HCT116 (cell line): Measurements from ENCODE around the gene ZNF677. TPM values are rescaled to one million over a fixed set of nuclear protein-coding genes. Genes with fewer than 3 reads are reported as not detected.
"Not testable (repeated sequence)": the region's sequence is repeated elsewhere in the genome, so short reads cannot be mapped to it uniquely, and the experiment has no call there.

ENCODE experiments used
- ATAC-seq: fragments of 200-7000 bp; cut with Tn5 transposase; 2 replicates; pipeline ENCODE4 v1.9.1; 2020; ENCODE audit warnings: mild to moderate bottlenecking, moderate library complexity
- Bru-seq: library from RNA; stranded (reverse); fragments of 400-500 nt; gene quantifications from one replicate; lab custom pipeline; 2021; lab: Mats Ljungman, UMichigan
- BruChase-seq, 2 experiments: library from RNA; stranded (reverse); fragments of 400-500 nt; gene quantifications; one replicate each; lab custom pipeline; 2021; lab: Mats Ljungman, UMichigan
- BruUV-seq: library from RNA; stranded (reverse); fragments of 400-500 nt; replicated peaks from 2 replicates; lab custom pipeline; 2021; lab: Mats Ljungman, UMichigan
- CTCF ChIA-PET: fragments of 300-600 bp; sonication (Branson Sonifier 250); formaldehyde crosslinking; loops from one replicate; lab custom pipeline; 2021; ENCODE audit warnings: antibody characterized with exemption; lab: Charles Lee
- POLR2A ChIA-PET: fragments of 300-600, 350-600 bp; sonication (Branson Sonifier 250); formaldehyde crosslinking; loops from one replicate; lab custom pipeline; 2021; ENCODE audit warnings: antibody characterized with exemption; lab: Charles Lee
- RAD21 ChIA-PET, 2 experiments: fragments of 300-600 bp; sonication (Branson Sonifier 250); formaldehyde crosslinking; loops; one replicate each; lab custom pipeline; 2023; ENCODE audit warnings: low total read pairs in 2 of 2; ENCODE audit not compliant: uncharacterized antibody in 2 of 2, unreplicated experiment in 2 of 2, low non-redundant PET in 1 of 2; lab: Charles Lee
- DNase-seq: peaks from one replicate; pipeline ENCODE4 v3.0.0-alpha.2; 2010; ENCODE audit warnings: low read depth, low spot score
- H2AFZ ChIP-seq: fragments of 200-600 bp; shearing (Covaris generic), sonication (generic); 2 replicates; pipeline ENCODE4 v1.6.1; 2017; ENCODE audit warnings: low read depth, mixed run types, mixed read lengths, antibody characterized with exemption, low read length; ENCODE audit not compliant: poor library complexity, severe bottlenecking
- H3K27ac ChIP-seq: 2 replicates; pipeline ENCODE4 v1.5.1; 2012; ENCODE audit warnings: low read depth, low read length
- H3K27me3 ChIP-seq: fragments of 200-600 bp; sonication (generic); 2 replicates; pipeline ENCODE4 v1.6.1; 2016; ENCODE audit warnings: mixed run types, low read length, mixed read lengths; ENCODE audit not compliant: insufficient read depth
- H3K36me3 ChIP-seq, 2 experiments: fragments of 200-500 bp in 1 of 2; fragments of 200-600 bp in 1 of 2; sonication (Bioruptor generic) in 1 of 2; sonication (generic) in 1 of 2; 2 replicates each; pipeline versions ENCODE4 v1.5.1 to v1.6.1; 2014 to 2016; ENCODE audit warnings: low read length in 2 of 2, inconsistent platforms in 1 of 2, mixed read lengths in 1 of 2, mixed run types in 1 of 2; ENCODE audit not compliant: insufficient read depth in 2 of 2, control insufficient read depth in 1 of 2
- H3K4me1 ChIP-seq, 2 experiments: fragments of 200-600 bp in 1 of 2; sonication (generic) in 1 of 2; 2 replicates each; pipeline versions ENCODE4 v1.5.1 to v1.6.1; 2012 to 2017; ENCODE audit warnings: low read length in 2 of 2, inconsistent platforms in 1 of 2, mild to moderate bottlenecking in 1 of 2, mixed read lengths in 1 of 2, mixed run types in 1 of 2, moderate library complexity in 1 of 2; ENCODE audit not compliant: insufficient read depth in 2 of 2, control insufficient read depth in 1 of 2
- H3K4me2 ChIP-seq: fragments of 200-600 bp; sonication (generic); 2 replicates; pipeline ENCODE4 v1.6.1; 2017; ENCODE audit warnings: mixed run types, low read length, mixed read lengths
- H3K4me3 ChIP-seq, 2 experiments: fragments of 200-600 bp in 1 of 2; sonication (generic) in 1 of 2; replicated peaks in 1 of 2; 2 replicates each; pipeline ENCODE4 v1.5.1; 2011 to 2016; ENCODE audit warnings: low read length in 2 of 2, control low read depth in 1 of 2, low read depth in 1 of 2, mild to moderate bottlenecking in 1 of 2, mixed read lengths in 1 of 2, mixed run types in 1 of 2
- H3K79me2 ChIP-seq: fragments of 200-600 bp; sonication (generic); 2 replicates; pipeline ENCODE4 v1.6.1; 2017; ENCODE audit warnings: mild to moderate bottlenecking, mixed run types, low read length, moderate library complexity, mixed read lengths; ENCODE audit not compliant: insufficient read depth
- H3K9ac ChIP-seq: fragments of 200-600 bp; sonication (generic); 2 replicates; pipeline ENCODE4 v1.6.1; 2016; ENCODE audit warnings: low read length, mixed read lengths
- H3K9me2 ChIP-seq: fragments of 200-600 bp; sonication (generic), shearing (Covaris generic); 2 replicates; pipeline ENCODE4 v1.6.1; 2017; ENCODE audit warnings: mixed run types, mild to moderate bottlenecking, moderate library complexity; ENCODE audit not compliant: insufficient read depth
- H3K9me3 ChIP-seq, 2 experiments: fragments of 200-500 bp in 1 of 2; fragments of 200-600 bp in 1 of 2; sonication (Bioruptor generic) in 1 of 2; sonication (generic) in 1 of 2; 2 replicates each; pipeline ENCODE4 v1.6.1; 2014 to 2017; ENCODE audit warnings: low read length in 2 of 2, mixed read lengths in 2 of 2, inconsistent platforms in 1 of 2, low read depth in 1 of 2, mild to moderate bottlenecking in 1 of 2, mixed run types in 1 of 2, moderate library complexity in 1 of 2; ENCODE audit not compliant: control insufficient read depth in 1 of 2, insufficient read depth in 1 of 2
- H4K20me1 ChIP-seq: fragments of 200-600 bp; sonication (generic), shearing (Covaris generic); 2 replicates; pipeline ENCODE4 v1.6.1; 2017; ENCODE audit warnings: mixed run types, mild to moderate bottlenecking, moderate library complexity; ENCODE audit not compliant: insufficient read depth
- CEBPB ChIP-seq: IDR thresholded peaks from 2 replicates; pipeline ENCODE4 v1.6.1; 2012; ENCODE audit warnings: low read depth
- EZH2phosphoT487 ChIP-seq: fragments of 200-600 bp; IDR thresholded peaks from 2 replicates; pipeline ENCODE4 v1.6.1; 2018; ENCODE audit warnings: antibody characterized with exemption, borderline replicate concordance
- POLR2A ChIP-seq: IDR thresholded peaks from 2 replicates; pipeline ENCODE4 v1.7.0; 2011; ENCODE audit warnings: borderline replicate concordance; ENCODE audit not compliant: insufficient read depth, insufficient read length; ENCODE audit errors: extremely low read depth
- RAD21 ChIP-seq: IDR thresholded peaks from 2 replicates; pipeline ENCODE4 v1.6.1; 2012; ENCODE audit warnings: low read depth, mild to moderate bottlenecking
- SIN3A ChIP-seq: IDR thresholded peaks from 2 replicates; pipeline ENCODE4 v1.6.1; 2012; ENCODE audit warnings: low read depth
- SP1 ChIP-seq: IDR thresholded peaks from 2 replicates; pipeline ENCODE4 v1.6.1; 2012; ENCODE audit warnings: low read depth
- TCF7L2 ChIP-seq: IDR thresholded peaks from 2 replicates; pipeline ENCODE4 v1.7.0; 2011; ENCODE audit warnings: borderline replicate concordance, inconsistent platforms; ENCODE audit not compliant: insufficient read depth, insufficient read length; ENCODE audit errors: extremely low read depth
- ZFX ChIP-seq: fragments of 450-650 bp; IDR thresholded peaks from 2 replicates; pipeline ENCODE4 v1.6.1; 2017
- intact Hi-C: fragments of 100-400 bp; cut with micrococcal nuclease; formaldehyde crosslinking; loops from 2 replicates; pipeline ENCODE4 v1.10.0; 2022
- long read RNA-seq: library from polyadenylated mRNA; unstranded; transcript quantifications from one replicate; pipeline ENCODE4 v2.0.0, GENCODE V29; 2021; ENCODE audit not compliant: unreplicated experiment
- polyA plus RNA-seq: library from polyadenylated mRNA; unstranded; fragments of >200 nt; gene quantifications from 2 replicates; pipeline ENCODE4 v1.2.1, GENCODE V29; 2012; ENCODE audit warnings: missing spikeins
- total RNA-seq: library from RNA; stranded (reverse); gene quantifications from one replicate; pipeline ENCODE4 v1.2.1, GENCODE V29; 2021; ENCODE audit not compliant: unreplicated experiment
- TF ChIP-seq, protein P1 (sequence below): IDR thresholded peaks from 2 replicates; pipeline ENCODE4 v1.6.1; 2012
- TF ChIP-seq, protein P2 (sequence below): IDR thresholded peaks from 2 replicates; pipeline ENCODE4 v1.6.1; 2012; ENCODE audit warnings: low read depth

Gene ZNF677
- total RNA-seq (0.34 TPM), Bru-seq, nascent RNA (percentile 7 among the genes with signal in this experiment), BruChase-seq, experiment 1, labeled RNA remaining after a 6-hour chase (percentile 14 among the genes with signal in this experiment), BruChase-seq, experiment 2, labeled RNA remaining after a 2-hour chase (percentile 12 among the genes with signal in this experiment)
- not detected in 2 replicates for polyA plus RNA-seq
- long read RNA-seq = 0 reads

DNA sequence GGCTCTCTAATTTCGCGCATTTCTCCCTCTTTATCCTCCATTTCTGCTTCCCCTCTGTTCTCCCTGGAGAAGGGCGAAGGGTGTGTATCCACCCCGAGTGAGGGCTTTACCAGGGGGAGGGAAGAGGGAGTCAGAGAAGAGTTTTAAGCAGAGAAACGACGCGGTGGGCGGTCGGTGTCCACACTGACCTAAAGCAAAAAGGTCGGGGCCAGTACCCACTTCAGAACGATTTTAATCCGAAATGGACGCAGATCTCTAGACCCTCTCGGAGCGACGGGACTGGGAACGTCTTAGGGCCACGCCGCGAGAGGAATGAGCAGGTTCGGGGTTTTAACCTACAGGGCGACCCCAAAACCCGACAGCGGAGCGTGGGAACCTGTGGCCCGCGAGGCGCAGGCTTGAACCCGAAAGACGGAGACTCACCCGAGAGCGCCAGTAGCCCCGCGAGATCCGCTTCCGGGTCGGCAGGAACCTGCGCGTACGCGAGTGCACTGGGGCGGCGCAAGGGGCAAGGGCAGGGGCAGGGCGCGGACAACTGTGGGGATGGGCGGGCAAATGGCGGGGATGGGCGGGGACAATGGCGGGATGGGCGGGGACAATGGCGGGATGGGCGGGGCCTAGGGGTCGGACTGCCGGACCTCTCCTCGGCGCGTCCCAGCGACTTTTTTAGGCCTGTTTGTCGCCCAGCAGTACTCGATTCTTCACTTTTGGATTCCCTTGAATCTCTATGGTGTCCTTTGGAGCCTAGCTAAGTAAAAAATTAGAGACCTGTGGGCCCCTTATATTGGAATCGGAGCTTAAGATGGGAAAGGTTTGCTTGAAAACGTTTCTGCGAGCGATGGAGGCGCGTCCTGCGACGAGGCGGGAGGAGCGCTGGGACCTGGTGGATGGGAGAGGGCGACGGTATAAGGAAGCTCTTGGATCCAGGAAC is at the start of gene ZNF677:
TSS of gene ZNF677 (minus strand) at position 463 of the 931 bp plus-strand sequence. CDS start 3,323 bp downstream, outside the sequence.
- CTCF ChIA-PET = no interaction called here
- no peak for ATAC-seq
- no peak within 1 kb of the TSS for H3K4me2 ChIP-seq

DNA sequence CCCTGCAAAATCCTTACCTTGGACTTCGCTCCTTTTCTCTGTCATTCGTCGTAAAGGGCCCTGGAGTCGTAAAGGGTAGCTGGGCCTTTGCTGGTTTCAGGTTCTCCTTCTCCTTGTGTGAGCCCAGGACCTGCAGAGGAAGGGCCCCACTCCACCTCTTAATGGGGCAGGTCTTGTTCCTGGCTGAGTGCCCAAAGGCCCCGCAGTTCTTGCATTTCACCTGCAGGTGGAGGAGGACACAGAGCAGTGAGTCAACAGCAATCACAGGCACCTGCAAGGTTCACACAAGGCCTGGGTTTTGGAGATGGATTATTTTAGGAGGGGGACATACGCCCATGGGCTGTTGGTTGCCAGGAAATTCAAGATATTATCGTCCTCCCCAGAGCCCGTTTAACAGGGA is 46.7 kb upstream of the ZNF677 start:
- H3K4me2 ChIP-seq, H3K27ac ChIP-seq, H3K79me2 ChIP-seq, H3K4me3 ChIP-seq, H4K20me1 ChIP-seq, BruUV-seq, POLR2A ChIA-PET, ATAC-seq, H3K36me3 ChIP-seq, RAD21 ChIA-PET, intact Hi-C loops, H3K9me2 ChIP-seq, H2AFZ ChIP-seq, H3K9ac ChIP-seq, DNase-seq, H3K27me3 ChIP-seq, H3K4me1 ChIP-seq, CTCF ChIA-PET: not testable (repeated sequence)
- H3K9me3 ChIP-seq = peaks cover 0 to 11% of the 10 kb centered on the region in 2 experiments; a peak in 2 of 4 replicates

More for the DNA sequence above, at the start of gene ZNF677:
- Histone ChIP-seq H3K36me3 (no peaks in the 10 kb centered on the region), H3K9ac (no peak within 1 kb of the TSS), H3K9me3 (peaks cover 4 to 16% of the 10 kb centered on the region in 2 experiments; a peak in 2 of 4 replicates), H3K9me2 (no peaks in the 10 kb centered on the region), H3K27ac (no peak within 1 kb of the TSS), H3K4me3 (no peak within 1 kb of the TSS), H3K79me2 (no peaks in the 10 kb centered on the region), H3K4me1 (no peaks in the 10 kb centered on the region), H4K20me1 (no peaks in the 10 kb centered on the region), H2AFZ (no peak within 1 kb of the TSS), H3K27me3 (no peaks in the 10 kb centered on the region)
- intact Hi-C loops = no loop called here
- no peak for TF ChIP-seq POLR2A
- no peak for TF ChIP-seq EZH2phosphoT487
- TF ChIP-seq SP1 = no peak
- TF ChIP-seq, protein P1, sequence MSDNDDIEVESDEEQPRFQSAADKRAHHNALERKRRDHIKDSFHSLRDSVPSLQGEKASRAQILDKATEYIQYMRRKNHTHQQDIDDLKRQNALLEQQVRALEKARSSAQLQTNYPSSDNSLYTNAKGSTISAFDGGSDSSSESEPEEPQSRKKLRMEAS = no peak
- no peak for TF ChIP-seq TCF7L2
- TF ChIP-seq RAD21 = no peak
- no peak for TF ChIP-seq SIN3A
- TF ChIP-seq, protein P2, sequence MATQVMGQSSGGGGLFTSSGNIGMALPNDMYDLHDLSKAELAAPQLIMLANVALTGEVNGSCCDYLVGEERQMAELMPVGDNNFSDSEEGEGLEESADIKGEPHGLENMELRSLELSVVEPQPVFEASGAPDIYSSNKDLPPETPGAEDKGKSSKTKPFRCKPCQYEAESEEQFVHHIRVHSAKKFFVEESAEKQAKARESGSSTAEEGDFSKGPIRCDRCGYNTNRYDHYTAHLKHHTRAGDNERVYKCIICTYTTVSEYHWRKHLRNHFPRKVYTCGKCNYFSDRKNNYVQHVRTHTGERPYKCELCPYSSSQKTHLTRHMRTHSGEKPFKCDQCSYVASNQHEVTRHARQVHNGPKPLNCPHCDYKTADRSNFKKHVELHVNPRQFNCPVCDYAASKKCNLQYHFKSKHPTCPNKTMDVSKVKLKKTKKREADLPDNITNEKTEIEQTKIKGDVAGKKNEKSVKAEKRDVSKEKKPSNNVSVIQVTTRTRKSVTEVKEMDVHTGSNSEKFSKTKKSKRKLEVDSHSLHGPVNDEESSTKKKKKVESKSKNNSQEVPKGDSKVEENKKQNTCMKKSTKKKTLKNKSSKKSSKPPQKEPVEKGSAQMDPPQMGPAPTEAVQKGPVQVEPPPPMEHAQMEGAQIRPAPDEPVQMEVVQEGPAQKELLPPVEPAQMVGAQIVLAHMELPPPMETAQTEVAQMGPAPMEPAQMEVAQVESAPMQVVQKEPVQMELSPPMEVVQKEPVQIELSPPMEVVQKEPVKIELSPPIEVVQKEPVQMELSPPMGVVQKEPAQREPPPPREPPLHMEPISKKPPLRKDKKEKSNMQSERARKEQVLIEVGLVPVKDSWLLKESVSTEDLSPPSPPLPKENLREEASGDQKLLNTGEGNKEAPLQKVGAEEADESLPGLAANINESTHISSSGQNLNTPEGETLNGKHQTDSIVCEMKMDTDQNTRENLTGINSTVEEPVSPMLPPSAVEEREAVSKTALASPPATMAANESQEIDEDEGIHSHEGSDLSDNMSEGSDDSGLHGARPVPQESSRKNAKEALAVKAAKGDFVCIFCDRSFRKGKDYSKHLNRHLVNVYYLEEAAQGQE = no peak
- no peak for TF ChIP-seq ZFX
- TF ChIP-seq CEBPB = no peak
- ChIA-PET POLR2A (no interaction called here), RAD21 (no interaction called here)
- BruUV-seq = no TSS peak
- no peak for DNase-seq
